ENCODE data around the gene ADAMTSL2.
"Not testable (repeated sequence)": the region's sequence is repeated elsewhere in the genome, so short reads cannot be mapped to it uniquely, and the experiment has no call there.

Gene ADAMTSL2

GRCh38 chr9:133560944-133561343 lies 26.4 kb downstream of the ADAMTSL2 start:
- DNase-seq: no peak

GRCh38 chr9:133561976-133562554 lies 27.6 kb downstream of the ADAMTSL2 start:
- no peak for DNase-seq

DNA sequence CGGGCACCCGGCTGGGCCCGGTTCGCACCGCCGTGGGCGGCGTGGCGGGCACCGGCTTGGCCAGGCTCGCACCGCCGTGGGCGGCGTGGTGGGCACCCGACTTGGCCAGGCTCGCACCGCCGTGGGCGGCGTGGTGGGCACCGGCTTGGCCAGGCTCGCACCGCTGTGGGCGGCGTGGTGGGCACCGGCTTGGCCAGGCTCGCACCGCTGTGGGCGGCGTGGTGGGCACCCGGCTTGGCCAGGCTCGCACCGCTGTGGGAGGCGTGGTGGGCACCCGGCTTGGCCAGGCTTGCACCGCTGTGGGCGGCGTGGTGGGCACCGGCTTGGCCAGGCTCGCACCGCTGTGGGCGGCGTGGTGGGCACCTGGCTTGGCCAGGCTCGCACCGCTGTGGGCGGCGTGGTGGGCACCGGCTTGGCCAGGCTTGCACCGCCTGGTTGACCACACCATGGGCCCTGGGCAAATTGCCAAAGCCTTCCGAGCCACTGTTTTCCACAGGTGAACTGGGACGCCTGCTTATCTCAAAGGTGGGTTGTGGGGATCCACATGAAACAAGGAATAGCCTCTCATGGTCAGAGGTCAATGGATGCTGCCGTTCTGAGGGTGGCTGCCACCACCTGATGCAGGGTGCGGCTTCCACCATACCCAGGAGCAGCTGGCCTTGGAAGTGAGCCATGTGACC lies 28.2 kb downstream of the ADAMTSL2 start:
- DNase-seq: no peak

DNA sequence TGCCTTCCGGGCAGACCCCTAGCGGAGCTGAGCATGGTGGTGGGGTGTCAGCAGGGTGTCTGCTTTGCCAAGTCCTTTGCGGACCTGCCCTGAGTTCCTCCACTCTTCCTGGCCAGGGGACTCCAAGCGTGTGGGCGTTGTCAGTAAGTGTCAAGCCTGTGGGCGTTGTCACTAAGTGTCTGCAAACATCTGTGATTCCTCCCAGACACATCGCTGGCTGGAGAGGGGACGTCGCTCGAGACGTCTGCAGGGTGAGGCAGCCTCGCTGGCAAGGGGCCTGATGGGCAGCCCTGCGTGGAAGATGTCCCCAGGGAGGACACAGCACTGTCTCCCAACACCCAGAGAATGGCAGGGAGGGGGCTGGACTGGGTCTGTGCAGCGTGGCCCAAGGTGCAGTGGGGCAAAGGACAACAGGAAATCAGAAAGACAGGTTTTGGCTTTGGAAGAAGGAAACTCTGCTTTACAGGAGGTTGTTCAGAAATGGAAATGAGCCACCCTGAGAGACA lies 28.8 kb downstream of the ADAMTSL2 start:
- peak; percentile 37 for DNase-seq

- DNase-seq: not testable (repeated sequence)
These were observed 29.3 kb downstream of the ADAMTSL2 start for GRCh38 chr9:133563814-133564213.

DNA sequence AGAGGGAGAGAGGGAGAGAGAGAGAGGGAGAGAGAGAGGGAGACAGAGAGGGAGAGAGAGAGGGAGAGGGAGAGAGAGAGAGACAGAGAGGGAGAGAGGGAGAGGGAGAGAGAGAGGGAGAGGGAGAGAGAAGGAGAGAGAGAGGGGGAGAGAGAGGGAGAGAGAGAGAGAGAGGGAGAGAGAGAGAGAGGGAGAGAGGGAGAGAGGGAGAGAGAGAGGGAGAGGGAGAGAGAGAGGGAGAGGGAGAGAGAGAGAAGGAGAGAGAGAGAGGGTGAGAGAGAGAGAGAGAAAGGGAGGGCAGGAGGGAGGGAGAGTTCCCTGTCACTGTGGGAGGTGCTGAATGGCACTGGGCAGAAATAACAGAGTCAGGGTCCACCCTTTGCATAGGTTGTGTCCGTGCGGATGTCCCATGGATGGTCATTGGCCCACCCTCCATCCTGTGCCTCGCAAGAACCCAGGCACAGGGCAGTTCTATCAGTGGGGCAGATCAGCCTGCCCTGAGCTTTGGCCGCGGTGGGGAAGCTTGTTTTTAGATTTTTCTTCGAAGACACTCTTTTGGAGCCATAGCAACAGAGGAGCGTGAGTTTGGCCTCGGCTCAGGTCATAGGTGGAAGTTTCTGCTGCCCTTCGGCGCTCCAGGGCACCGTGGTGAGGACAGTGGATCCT lies 30.1 kb downstream of the ADAMTSL2 start:
- no peak for DNase-seq

DNA sequence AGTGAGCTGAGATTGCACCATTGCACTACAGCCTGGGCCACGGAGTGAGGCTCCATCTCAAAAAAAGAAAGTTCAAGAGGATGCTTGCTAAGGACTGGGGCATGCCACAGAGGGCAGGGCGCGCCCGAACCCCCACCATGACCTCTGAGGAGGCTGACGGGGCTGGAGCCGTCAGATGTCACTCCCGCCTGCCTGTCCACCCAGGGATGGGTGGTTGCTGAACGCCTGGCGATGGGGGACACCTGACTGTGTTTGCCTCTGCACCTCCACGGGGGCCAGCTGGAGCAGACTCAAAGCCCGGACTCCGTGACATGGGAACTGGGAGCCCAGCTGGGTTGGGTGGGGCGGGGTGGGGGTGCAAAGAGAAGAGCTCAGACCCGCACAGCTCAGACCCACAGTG lies 31.9 kb downstream of the ADAMTSL2 start:
- no peak for DNase-seq

DNA sequence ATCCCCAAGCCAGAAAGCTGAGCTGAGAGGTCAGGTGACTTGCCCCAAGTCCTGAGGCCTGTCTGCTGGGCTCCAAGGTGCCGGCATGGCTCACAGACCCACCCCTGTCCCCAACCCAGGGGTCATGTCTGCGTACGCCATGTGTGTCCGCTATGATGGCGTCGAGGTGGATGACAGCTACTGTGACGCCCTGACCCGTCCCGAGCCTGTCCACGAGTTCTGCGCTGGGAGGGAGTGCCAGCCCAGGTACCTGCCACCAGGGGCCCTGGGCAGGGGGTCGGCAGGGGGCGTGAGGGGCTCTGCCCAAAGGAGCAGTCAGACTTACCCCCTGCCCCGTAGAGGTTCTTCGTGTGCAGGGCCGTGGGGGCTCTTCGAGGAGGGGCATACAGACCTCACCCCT lies 32.3 kb downstream of the ADAMTSL2 start:
- DNase-seq: no peak

- no peak for DNase-seq
These were observed 33.7 kb downstream of the ADAMTSL2 start for GRCh38 chr9:133568186-133568585.

- no peak for DNase-seq
These were observed 34.7 kb downstream of the ADAMTSL2 start for GRCh38 chr9:133569121-133569785.

DNA sequence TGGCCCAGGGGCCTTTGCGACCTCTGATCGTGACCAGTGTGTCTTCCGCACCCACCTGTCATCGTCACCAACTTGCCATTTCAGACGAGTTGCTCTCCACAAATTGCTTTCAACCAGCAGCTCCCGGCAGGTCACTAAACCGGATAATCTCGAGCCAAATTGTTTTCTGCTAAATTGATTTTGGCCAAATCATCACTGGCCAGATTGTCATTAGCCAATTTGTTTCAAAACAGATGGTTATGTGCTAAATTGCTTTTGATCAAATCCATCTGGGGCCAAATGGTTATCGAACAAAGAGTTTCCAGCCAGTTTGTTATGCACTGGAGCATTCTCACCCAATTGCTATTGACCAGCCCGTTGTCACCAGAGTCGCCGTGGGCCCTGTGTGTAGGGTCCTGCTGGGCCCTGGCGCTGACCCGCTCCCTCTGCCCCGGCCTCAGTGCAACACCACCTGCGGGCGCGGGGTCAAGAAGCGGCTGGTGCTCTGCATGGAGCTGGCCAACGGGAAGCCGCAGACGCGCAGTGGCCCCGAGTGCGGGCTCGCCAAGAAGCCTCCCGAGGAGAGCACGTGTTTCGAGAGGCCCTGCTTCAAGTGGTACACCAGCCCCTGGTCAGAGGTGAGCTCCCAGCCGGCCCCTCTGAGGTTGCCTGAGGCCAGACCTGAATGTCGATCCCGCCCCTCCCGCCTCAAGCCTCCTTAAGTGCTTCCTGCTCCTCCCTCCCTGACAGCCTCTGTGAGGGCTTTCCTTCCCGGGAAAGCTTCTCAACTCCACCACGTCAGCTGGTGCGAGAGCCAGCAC lies 35.6 kb downstream of the ADAMTSL2 start:
- DNase-seq: no peak

- no peak for DNase-seq
These were observed 36.2 kb downstream of the ADAMTSL2 start for GRCh38 chr9:133570691-133571080.

DNA sequence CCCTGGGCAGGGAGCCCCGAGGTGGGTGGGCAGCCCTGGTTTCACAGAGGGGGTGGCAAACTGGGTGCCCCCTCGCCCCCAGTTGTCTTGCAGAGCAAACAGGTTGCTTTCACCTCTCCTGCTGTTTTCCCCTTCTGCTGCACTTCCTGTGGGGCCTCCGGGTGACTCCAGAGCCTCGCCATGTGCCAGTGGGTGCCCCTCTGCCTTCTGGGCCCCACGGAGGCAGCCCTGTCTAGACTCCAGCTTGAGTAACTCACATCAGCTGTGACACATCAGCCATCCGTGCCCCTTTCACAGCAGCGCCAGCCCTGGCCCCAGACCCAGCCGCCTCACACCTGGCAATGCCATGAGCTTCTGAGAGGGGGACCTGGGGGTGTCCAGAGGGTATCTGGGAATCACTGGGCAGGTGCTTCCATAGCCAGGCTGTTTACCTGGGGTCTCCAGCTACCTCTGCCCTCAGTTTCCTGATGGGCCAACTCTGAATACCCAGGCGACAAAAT lies 36.9 kb downstream of the ADAMTSL2 start:
- peak; percentile 34 for DNase-seq

GRCh38 chr9:133571896-133572595 lies 37.5 kb downstream of the ADAMTSL2 start:
- no peak for DNase-seq

- DNase-seq: peak; percentile 85
These were observed 38.4 kb downstream of the ADAMTSL2 start for GRCh38 chr9:133572821-133573361.

DNA sequence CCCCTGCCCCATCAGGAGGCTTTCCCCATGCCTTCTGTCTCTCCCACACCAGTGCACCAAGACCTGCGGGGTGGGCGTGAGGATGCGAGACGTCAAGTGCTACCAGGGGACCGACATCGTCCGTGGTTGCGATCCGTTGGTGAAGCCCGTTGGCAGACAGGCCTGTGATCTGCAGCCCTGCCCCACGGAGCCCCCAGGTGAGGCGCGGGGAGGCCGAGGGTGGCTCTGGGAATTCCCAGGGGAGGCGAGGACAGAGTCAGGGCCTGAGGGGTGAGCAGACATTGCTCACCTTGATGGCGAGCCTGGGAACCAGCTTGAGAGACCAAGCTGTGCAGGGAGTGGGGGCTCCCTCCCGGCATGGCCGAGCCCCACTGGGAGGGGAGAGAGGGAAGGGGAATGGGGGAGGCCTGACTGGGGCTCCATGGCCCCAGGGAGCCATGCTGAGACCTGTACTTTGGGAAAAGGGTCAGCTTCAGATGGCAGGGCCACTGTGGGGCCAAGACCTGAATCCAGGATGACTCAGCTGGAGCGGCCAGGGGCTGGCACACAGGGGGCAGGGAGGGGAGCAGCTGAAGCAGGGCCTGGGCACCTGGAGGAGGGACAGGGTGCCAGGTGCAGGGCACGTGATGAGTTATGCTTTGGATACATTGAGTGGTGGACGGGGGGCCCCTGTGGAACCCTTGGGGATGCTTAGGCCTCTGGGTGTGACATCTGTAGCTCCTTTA lies 39.4 kb downstream of the ADAMTSL2 start:
- no peak for DNase-seq

- DNase-seq: no peak
These were observed 40.3 kb downstream of the ADAMTSL2 start for GRCh38 chr9:133574771-133575170.

GRCh38 chr9:133575186-133576030 lies 40.9 kb downstream of the ADAMTSL2 start:
- DNase-seq: no peak

DNA sequence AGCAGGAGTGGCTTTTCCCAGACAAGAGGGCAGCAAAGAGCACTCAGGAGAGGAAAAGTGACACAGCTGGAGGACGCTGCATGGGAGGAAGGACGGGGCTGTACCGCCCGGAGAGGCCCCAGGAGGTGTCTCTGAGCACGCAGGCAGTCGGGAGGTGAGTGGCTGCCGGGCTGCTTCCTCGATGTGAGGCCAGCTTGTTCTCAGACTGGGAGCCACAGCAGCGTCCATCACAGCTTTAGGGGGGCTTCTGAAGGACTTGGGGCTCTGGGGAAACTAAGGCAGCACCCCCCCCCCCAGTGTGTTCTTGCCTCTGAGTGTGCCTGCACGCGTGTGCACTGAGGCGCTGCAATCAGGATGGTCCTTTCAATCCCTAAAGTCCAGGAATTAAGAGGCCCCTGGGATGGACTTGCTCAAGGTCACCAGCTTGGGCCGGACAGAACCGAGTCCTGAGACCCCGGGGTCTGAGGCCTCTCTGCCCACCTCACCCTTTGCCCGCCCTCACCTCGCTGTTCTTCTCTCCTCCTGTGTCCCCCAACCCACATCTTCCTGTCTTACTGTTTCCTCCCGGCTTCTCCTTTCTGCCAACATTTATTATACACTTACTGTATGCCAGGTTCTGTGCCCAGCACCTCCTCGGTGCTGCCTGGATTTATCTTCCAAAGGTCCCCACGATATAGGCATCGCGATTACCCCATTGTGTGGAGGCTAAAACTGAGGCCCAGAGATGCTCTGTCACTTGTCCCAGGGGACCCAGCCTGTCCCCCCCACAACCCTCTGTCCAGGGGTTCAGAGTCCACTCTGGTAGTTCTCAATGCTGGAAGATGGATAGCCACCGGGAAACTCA lies 41.7 kb downstream of the ADAMTSL2 start:
- no peak for DNase-seq
